Gastrocnemius medialis (tissue), 4 donors: ENCODE results near the gene LEMD2. TPM values are rescaled to one million over a fixed set of nuclear protein-coding genes. Genes with fewer than 3 reads are reported as not detected.

ENCODE experiments used
- ATAC-seq, 2 donors: fragments of 150-250 bp; one replicate each; pipeline ENCODE4 v1.9.1; 2016
- DNase-seq, 2 donors: peaks; one replicate each; pipeline ENCODE4 v3.0.0-alpha.2; 2019
- H3K27ac ChIP-seq, 4 donors: fragments of 200-600 bp; sonication (generic); 1 replicate in 1 of 4; 2 replicates in 3 of 4; pipeline ENCODE4 v1.5.1; 2016 to 2018; ENCODE audit warnings: mild to moderate bottlenecking in 2 of 4, moderate library complexity in 1 of 4
- H3K27me3 ChIP-seq, 3 donors: fragments of 200-600 bp; sonication (generic) in 2 of 3; 1 replicate in 1 of 3; 2 replicates in 2 of 3; pipeline versions ENCODE4 v1.5.1 to v1.6.0; 2016 to 2019; ENCODE audit warnings: mild to moderate bottlenecking in 1 of 3, moderate library complexity in 1 of 3
- H3K36me3 ChIP-seq, 2 donors: fragments of 200-600 bp; sonication (generic) in 1 of 2; one replicate each; pipeline ENCODE4 v1.5.1; 2017 to 2018
- H3K4me1 ChIP-seq, 2 donors: fragments of 200-600 bp; sonication (generic) in 1 of 2; one replicate each; pipeline ENCODE4 v1.5.1; 2016 to 2017; ENCODE audit warnings: mild to moderate bottlenecking in 2 of 2
- H3K4me3 ChIP-seq, 4 donors: fragments of 200-600 bp; sonication (generic) in 3 of 4; 1 replicate in 1 of 4; 2 replicates in 3 of 4; pipeline ENCODE4 v1.5.1; 2016 to 2019; ENCODE audit warnings: mild to moderate bottlenecking in 2 of 4
- H3K9me3 ChIP-seq, 3 donors: fragments of 200-600 bp; sonication (generic) in 2 of 3; 1 replicate in 1 of 3; 2 replicates in 2 of 3; pipeline ENCODE4 v1.5.1; 2016 to 2019
- POLR2A ChIP-seq, 2 donors: fragments of 450-650 bp; IDR thresholded peaks; one replicate each; pipeline ENCODE4 v1.6.1; 2017; ENCODE audit warnings: antibody characterized with exemption in 2 of 2, mild to moderate bottlenecking in 2 of 2, moderate library complexity in 2 of 2
- in situ Hi-C, 4 donors: fragments of 200-750 bp; cut with MboI; loops; one replicate each; pipeline versions ENCODE4 v1.15.0 to v1.8.0; 2017; ENCODE audit warnings: low sequenced_read_pairs in 4 of 4
- intact Hi-C: fragments of 100-400 bp; cut with DNase I; formaldehyde crosslinking; loops from one replicate; pipeline ENCODE4 v1.15.1; 2023; ENCODE audit warnings: low total_unique reads
- total RNA-seq, 4 donors: library from RNA; depleted of rRNA; stranded (reverse); fragments of >200 nt; gene quantifications; one replicate each; pipeline versions ENCODE4 v1.1.0 to v1.2.3, GENCODE V29; 2016
- TF ChIP-seq, protein P1 (sequence below), 5 experiments: fragments of 450-650 bp in 3 of 5; fragments of 200-600 bp in 2 of 5; sonication (generic) in 2 of 5; IDR thresholded peaks in 4 of 5; conservative IDR thresholded peaks in 1 of 5; 1 replicate in 4 of 5; 2 replicates in 1 of 5; pipeline ENCODE4 v1.5.1; 2016 to 2019; ENCODE audit warnings: antibody characterized with exemption in 5 of 5, mild to moderate bottlenecking in 3 of 5, moderate library complexity in 3 of 5

LEMD2 gene
- total RNA-seq, 4 donors from 2014 or later: 34.1 to 39.1 (median 38.1) TPM

DNA sequence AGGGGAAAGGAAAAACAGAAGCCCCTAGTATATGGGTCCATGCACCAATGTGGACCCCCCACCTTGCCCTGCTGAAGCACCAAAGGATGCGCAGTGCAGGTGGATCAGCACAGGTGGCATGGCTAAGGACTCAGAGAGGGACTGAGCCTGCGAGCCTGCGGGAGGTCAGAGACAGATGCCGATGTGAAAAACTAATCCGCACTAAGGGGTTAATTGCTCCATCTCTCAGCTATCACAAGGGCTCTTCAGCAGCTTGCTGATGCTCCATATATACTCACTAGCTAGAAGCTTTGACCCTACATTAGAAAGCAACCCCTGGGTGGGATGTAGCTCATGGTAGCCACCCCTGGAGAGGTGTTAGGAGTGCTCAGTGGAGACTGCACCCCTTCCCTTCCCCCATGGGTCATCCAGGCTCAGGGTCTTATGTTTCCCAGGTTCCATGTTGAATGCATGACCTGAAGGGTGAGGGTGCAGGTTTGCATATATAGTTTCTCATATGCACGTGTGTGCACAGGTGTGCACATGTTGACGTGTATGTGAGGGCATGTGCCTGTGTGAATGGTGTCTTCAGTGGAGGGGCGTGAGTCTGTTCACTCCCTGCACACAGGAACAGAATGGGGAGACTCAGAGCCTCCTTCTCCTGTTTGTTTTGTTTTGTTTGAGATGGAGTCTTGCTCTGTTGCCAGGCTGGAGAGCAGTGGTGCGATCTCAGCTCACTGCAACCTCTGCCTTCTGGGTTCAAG, 28.9 kb downstream of the LEMD2 start:
- Histone ChIP-seq H3K27ac (no peak overlapping the region), H3K9me3 (no peaks in the 10 kb centered on the region), H3K4me3 (no peak overlapping the region), H3K27me3 (no peaks in the 10 kb centered on the region), H3K36me3 (no peaks in the 10 kb centered on the region), H3K4me1 (peaks cover 29 to 33% of the 10 kb centered on the region in 2 donors)
- TF ChIP-seq POLR2A (IDR thresholded peaks at IDR 0.05): no peak
- TF ChIP-seq, protein P1, sequence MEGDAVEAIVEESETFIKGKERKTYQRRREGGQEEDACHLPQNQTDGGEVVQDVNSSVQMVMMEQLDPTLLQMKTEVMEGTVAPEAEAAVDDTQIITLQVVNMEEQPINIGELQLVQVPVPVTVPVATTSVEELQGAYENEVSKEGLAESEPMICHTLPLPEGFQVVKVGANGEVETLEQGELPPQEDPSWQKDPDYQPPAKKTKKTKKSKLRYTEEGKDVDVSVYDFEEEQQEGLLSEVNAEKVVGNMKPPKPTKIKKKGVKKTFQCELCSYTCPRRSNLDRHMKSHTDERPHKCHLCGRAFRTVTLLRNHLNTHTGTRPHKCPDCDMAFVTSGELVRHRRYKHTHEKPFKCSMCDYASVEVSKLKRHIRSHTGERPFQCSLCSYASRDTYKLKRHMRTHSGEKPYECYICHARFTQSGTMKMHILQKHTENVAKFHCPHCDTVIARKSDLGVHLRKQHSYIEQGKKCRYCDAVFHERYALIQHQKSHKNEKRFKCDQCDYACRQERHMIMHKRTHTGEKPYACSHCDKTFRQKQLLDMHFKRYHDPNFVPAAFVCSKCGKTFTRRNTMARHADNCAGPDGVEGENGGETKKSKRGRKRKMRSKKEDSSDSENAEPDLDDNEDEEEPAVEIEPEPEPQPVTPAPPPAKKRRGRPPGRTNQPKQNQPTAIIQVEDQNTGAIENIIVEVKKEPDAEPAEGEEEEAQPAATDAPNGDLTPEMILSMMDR (IDR thresholded peaks at IDR 0.05 in 4 of 5, conservative IDR thresholded peaks at IDR 0.05 in 1 of 5): no peak
- ATAC-seq (no peak), DNase-seq (no peak)
- in situ Hi-C loops (loop anchor here in 3 of 4 donors (5.0 to 25.0 kb wide), 4 partner anchors 43 to 402 kb away; partner anchors contain the start of genes BAK1 (in 2 of the 3) and UQCC2 (in 1 of the 3)), intact Hi-C loops (loop anchor here (1.0 kb wide), 1 partner anchor 175 kb away; no protein-coding TSS in a partner anchor)

DNA sequence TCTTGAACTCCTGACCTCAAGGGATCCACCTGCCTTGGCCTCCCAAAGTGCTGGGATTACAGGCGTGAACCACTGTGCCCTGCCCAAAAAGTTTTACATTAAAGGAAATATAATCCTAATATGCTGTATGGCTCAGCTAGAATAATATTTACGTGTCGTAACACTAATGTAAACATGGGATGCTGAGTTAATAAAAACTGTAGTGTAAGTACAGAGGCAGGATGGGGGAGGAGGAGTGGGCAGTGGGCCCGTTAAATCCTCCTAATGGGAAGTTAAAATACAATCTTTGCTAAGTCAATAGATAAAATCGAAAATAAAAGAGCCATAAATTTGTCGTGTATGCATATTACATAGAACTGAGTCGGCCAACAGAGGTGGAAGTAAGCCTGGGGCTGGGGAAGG, 30.1 kb downstream of the LEMD2 start:
- no peak for ATAC-seq
- H3K4me1 ChIP-seq: peaks cover 32 to 36% of the 10 kb centered on the region in 2 donors
- intact Hi-C loops: loop anchor here (1.0 kb wide), 1 partner anchor 174 kb away; no protein-coding TSS in a partner anchor
- no peaks in the 10 kb centered on the region for H3K36me3 ChIP-seq
- no peaks in the 10 kb centered on the region for H3K27me3 ChIP-seq
- no peak overlapping the region for H3K4me3 ChIP-seq
- no peak overlapping the region for H3K27ac ChIP-seq
- H3K9me3 ChIP-seq: no peaks in the 10 kb centered on the region
- TF ChIP-seq, protein P1 (IDR thresholded peaks at IDR 0.05 in 4 of 5, conservative IDR thresholded peaks at IDR 0.05 in 1 of 5): no peak
- TF ChIP-seq POLR2A (IDR thresholded peaks at IDR 0.05): no peak
- no peak for DNase-seq
- in situ Hi-C loops: loop anchor here in 1 of 4 donors (25.0 kb wide), 1 partner anchor 403 kb away; no protein-coding TSS in a partner anchor

GRCh38 chr6:33757906-33758305, 31.0 kb downstream of the LEMD2 start:
- no peaks in the 10 kb centered on the region for H3K36me3 ChIP-seq
- DNase-seq: no peak
- intact Hi-C loops: no loop called here
- H3K27ac ChIP-seq: no peak overlapping the region
- H3K4me3 ChIP-seq: no peak overlapping the region
- TF ChIP-seq, protein P1 (IDR thresholded peaks at IDR 0.05 in 4 of 5, conservative IDR thresholded peaks at IDR 0.05 in 1 of 5): no peak
- no peak for TF ChIP-seq POLR2A (IDR thresholded peaks at IDR 0.05)
- no peaks in the 10 kb centered on the region for H3K9me3 ChIP-seq
- in situ Hi-C loops: loop anchor here in 1 of 4 donors (25.0 kb wide), 1 partner anchor 404 kb away; no protein-coding TSS in a partner anchor
- H3K4me1 ChIP-seq: peaks cover 32 to 34% of the 10 kb centered on the region in 2 donors
- H3K27me3 ChIP-seq: no peaks in the 10 kb centered on the region
- no peak for ATAC-seq

GRCh38 chr6:33757113-33757512, 31.8 kb downstream of the LEMD2 start:
- Histone ChIP-seq H3K27ac (no peak overlapping the region), H3K4me3 (no peak overlapping the region), H3K9me3 (no peaks in the 10 kb centered on the region), H3K36me3 (no peaks in the 10 kb centered on the region), H3K4me1 (peaks cover 29 to 33% of the 10 kb centered on the region in 2 donors), H3K27me3 (no peaks in the 10 kb centered on the region)
- DNase-seq (no peak), ATAC-seq (no peak)
- intact Hi-C loops: no loop called here
- TF ChIP-seq POLR2A (IDR thresholded peaks at IDR 0.05): no peak
- TF ChIP-seq, protein P1 (IDR thresholded peaks at IDR 0.05 in 4 of 5, conservative IDR thresholded peaks at IDR 0.05 in 1 of 5): no peak
- in situ Hi-C loops: loop anchor here in 1 of 4 donors (25.0 kb wide), 1 partner anchor 405 kb away; no protein-coding TSS in a partner anchor
